Measurements from ENCODE around the gene RBM14.
"Not testable (repeated sequence)": the region's sequence is repeated elsewhere in the genome, so short reads cannot be mapped to it uniquely, and the experiment has no call there.

RBM14 gene

DNA sequence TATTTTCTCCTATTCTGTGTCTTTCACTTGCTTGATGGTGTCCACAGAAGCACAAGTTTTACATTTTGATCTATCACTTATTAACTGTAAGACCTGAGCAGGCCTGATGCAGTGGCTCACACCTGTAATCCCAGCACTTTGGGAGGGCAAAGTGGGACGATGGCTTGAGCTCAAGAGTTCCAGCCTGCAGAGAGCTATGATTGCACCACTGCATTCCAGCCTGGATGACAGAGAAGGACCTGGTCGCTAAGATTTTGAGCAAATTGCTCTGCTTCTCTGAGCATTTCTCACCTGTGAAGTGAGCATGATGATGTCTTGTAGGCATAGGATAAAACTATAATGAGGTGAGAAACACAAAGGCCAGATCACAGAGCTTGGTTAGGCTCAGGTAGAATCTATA is 30.3 kb upstream of the RBM14 start:
- no peak for TF ChIP-seq SUZ12 (IDR thresholded peaks at IDR 0.05)
- no peak for TF ChIP-seq FOXK2 (IDR thresholded peaks at IDR 0.05)
- TF ChIP-seq ZNF384 (IDR thresholded peaks at IDR 0.05) = no peak
- TF ChIP-seq L3MBTL2 (conservative IDR thresholded peaks at IDR 0.05) = no peak
- TF ChIP-seq ARNT (IDR thresholded peaks at IDR 0.05) = no peak
- TF ChIP-seq SP1 (IDR thresholded peaks at IDR 0.05) = no peak
- TF ChIP-seq FOXA1 (IDR thresholded peaks at IDR 0.05) = no peak
- TF ChIP-seq ELF4 (IDR thresholded peaks at IDR 0.05) = no peak
- ChIA-PET CTCF (interaction anchor here (1.0 kb wide), 1 partner anchor 92 kb away, joined by 3 read pairs; the partner anchor contains the start of gene RBM4B), POLR2A (no interaction called here)
- no peak for DNase-seq (ENCODE audit: extremely low spot score)

DNA sequence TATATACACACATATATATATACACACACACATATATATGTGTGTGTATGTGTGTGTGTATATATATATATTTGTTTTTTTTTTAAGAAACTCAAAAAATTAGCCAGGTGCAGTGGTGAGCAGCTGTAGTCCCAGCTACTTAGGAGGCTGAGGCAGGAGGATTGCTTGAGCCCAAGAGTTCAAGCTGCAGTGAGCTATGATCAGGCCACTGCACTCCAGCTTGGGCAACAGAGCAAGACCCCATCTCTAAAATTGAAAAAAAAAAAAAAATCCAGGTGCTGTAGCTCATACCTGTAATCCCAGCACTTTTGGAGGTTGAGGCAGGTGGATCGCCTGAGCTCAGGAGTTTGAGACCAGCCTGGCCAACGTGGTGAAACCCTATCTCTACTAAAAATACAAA is 27.1 kb upstream of the RBM14 start:
- ChIA-PET POLR2A (interaction anchor here (8.6 kb wide), 1 partner anchor 28 kb away, joined by 61 read pairs; the partner anchor contains the start of gene RBM14), CTCF (interaction anchor here (1.1 kb wide), 1 partner anchor 17 kb away, joined by 3 read pairs; no protein-coding TSS in a partner anchor)
- DNase-seq (ENCODE audit: extremely low spot score) = not testable (repeated sequence)

DNA sequence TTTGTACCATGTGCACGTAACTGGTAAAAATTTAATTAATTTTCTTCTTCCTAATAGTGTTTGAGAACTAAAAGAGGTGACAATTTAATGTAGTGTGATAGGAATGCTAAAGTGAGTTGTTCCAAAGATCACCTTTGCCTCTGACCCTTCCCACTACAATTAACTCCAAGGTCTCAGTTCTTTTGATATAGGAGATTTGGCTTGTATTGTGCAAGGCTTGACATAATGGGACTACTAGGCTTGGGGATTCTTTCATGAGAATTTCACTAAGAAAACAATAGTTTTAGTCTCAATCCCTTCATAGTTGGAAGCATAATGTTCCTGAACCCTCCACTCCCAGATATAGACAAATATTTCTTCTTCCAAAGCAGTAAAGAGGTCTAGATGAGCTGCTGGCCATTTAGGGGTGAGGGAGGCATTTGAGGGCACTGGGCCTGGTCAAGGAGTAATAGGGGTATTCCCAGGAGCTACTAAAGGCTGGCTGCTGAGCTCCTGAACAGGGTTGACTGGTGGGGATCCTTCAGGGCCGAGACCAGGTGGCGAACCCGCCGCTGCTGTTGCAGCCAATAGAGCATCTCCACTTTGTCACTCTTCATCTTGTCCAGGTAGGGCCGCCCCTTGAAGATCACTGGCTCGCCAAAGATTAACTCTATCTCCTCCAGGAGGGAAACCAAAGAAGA is 26.3 kb upstream of the RBM14 start:
- DNase-seq (ENCODE audit: extremely low spot score) = no peak
- ChIA-PET POLR2A (interaction anchor here (0.6 to 8.6 kb wide), 4 partner anchors 27 to 435 kb away, joined by 3 to 61 read pairs (median 12); partner anchors contain the start of genes RBM14, RBM4 and RBM4B), CTCF (interaction anchor here (1.1 kb wide), 2 partner anchors 16 to 87 kb away, joined by 3 read pairs; partner anchors contain the start of gene RBM4B)
- TF ChIP-seq L3MBTL2 (conservative IDR thresholded peaks at IDR 0.05) (no peak), CTBP1 (IDR thresholded peaks at IDR 0.05; ENCODE audit: borderline replicate concordance) (no peak), FOXA1 (IDR thresholded peaks at IDR 0.05) (no peak), NFRKB (IDR thresholded peaks at IDR 0.05) (no peak), TARDBP (IDR thresholded peaks at IDR 0.05) (no peak), HDGF (IDR thresholded peaks at IDR 0.05; ENCODE audit: borderline replicate concordance) (no peak), LEF1 (IDR thresholded peaks at IDR 0.05; ENCODE audit: borderline replicate concordance) (no peak), ZNF384 (IDR thresholded peaks at IDR 0.05) (no peak), FOXK2 (IDR thresholded peaks at IDR 0.05) (no peak), BHLHE40 (IDR thresholded peaks at IDR 0.05; ENCODE audit: borderline replicate concordance) (no peak), ELF4 (IDR thresholded peaks at IDR 0.05) (no peak), SP1 (IDR thresholded peaks at IDR 0.05) (no peak), SUZ12 (IDR thresholded peaks at IDR 0.05) (no peak), ARNT (IDR thresholded peaks at IDR 0.05) (no peak), FOXM1 (IDR thresholded peaks at IDR 0.05; ENCODE audit: borderline replicate concordance) (no peak)
- TF ChIP-seq, protein P1, sequence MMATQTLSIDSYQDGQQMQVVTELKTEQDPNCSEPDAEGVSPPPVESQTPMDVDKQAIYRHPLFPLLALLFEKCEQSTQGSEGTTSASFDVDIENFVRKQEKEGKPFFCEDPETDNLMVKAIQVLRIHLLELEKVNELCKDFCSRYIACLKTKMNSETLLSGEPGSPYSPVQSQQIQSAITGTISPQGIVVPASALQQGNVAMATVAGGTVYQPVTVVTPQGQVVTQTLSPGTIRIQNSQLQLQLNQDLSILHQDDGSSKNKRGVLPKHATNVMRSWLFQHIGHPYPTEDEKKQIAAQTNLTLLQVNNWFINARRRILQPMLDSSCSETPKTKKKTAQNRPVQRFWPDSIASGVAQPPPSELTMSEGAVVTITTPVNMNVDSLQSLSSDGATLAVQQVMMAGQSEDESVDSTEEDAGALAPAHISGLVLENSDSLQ (IDR thresholded peaks at IDR 0.05) = no peak

DNA sequence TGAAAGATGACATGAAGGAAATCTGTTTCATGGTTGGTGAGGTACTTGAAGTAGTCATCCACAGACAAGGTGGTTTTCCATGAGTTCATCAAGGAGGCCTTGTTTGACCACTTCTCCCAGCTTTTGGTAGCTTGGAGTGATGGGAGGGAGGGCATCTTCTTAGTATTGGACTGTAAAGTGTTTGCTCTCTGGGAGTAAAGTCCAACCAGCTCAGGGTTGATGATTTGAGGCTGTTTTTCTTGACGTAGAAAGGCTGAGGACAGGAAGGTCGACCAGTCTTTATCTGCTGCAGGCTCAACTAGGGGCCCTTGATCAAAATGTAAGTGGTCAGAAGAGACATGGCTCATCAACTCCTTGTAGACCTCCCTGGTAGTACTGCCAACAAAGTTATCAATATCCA is 25.3 kb upstream of the RBM14 start:
- ChIA-PET POLR2A (interaction anchor here (1.9 to 8.6 kb wide), 3 partner anchors 26 to 87 kb away, joined by 5 to 61 read pairs (median 19); partner anchors contain the start of genes RBM14, RBM4 and RBM4B), CTCF (interaction anchor here (0.6 to 2.1 kb wide), 3 partner anchors 10 to 455 kb away, joined by 3 to 8 read pairs (median 4); partner anchors contain the start of gene RBM4B)
- DNase-seq (ENCODE audit: extremely low spot score) = no peak

DNA sequence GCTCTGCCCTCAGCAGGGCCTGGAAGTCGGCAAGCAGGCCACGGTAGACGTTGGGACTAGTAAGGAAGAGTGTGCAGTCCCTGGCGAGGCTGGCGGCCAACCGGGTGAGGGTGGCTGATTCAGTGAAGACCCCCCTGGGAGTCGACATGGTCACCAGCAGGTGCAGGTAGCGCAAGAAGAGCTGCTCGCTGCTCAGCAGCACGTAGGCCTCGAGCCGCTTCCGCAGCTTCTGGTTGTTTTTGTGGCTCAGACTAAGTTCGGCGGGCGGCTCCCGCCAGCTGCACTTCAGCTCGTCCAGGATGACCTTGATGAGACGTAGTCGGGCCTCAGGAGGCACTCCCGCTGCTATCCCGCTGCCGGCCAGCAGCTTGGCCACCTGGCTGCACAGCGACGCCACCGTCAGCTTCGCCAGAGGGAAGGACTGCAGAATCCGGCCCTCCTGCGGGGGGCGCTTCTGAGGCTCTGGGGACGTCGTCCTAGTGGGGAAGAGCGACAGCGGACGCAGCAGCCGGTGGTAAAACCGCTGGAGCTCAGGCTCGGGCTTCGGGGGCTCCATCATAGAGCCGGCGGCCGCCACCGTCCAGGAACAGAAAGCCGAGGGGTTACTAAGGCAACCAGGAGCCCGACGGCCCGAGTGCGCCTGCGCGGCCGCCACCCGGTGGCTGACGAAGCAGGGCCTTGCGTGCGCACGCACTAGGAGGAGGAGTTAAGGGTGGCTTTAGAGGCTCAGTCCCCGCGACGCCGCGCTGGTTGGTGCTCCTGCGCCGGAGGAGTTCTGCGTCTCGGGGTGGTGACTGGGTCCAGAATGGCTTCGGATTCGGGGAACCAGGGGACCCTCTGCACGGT is 23.8 kb upstream of the RBM14 start, which contains the start of the genes CCDC87 and CCS:
Gene CCDC87 (minus strand): TSS at position 607 of the 846 bp plus-strand sequence. CDS start 48 bp downstream, at position 559.
Gene CCS (plus strand): TSS at position 729 of the 846 bp plus-strand sequence. CDS start 77 bp downstream, at position 806.
- peak; percentile 100 for DNase-seq (ENCODE audit: extremely low spot score)
- POLR2A ChIA-PET = interaction anchor here (0.6 to 8.6 kb wide), 12 partner anchors 10 to 85 kb away, joined by 3 to 61 read pairs (median 4); partner anchors contain the start of genes RBM14, RBM4 and RBM4B
- CTCF ChIA-PET = interaction anchor here (0.8 to 2.1 kb wide), 4 partner anchors 11 to 45 kb away, joined by 3 to 8 read pairs (median 5); partner anchors contain the start of gene RBM14
- TF ChIP-seq ZNF384 (IDR thresholded peaks at IDR 0.05) = no peak
- TF ChIP-seq L3MBTL2 (conservative IDR thresholded peaks at IDR 0.05) = peak; percentile 80
- TF ChIP-seq, protein P1 (IDR thresholded peaks at IDR 0.05) = peak; percentile 19; the same call in 1 of the 2 replicates
- TF ChIP-seq ELF4 (IDR thresholded peaks at IDR 0.05) = peak; percentile 32; the same call in 1 of the 2 replicates

More for the DNA sequence above, 25.3 kb upstream of the RBM14 start:
- no peak for TF ChIP-seq LEF1 (IDR thresholded peaks at IDR 0.05; ENCODE audit: borderline replicate concordance)
- TF ChIP-seq TARDBP (IDR thresholded peaks at IDR 0.05) = no peak
- no peak for TF ChIP-seq CTBP1 (IDR thresholded peaks at IDR 0.05; ENCODE audit: borderline replicate concordance)
- no peak for TF ChIP-seq ELF4 (IDR thresholded peaks at IDR 0.05)
- TF ChIP-seq BHLHE40 (IDR thresholded peaks at IDR 0.05; ENCODE audit: borderline replicate concordance) = no peak
- TF ChIP-seq SP1 (IDR thresholded peaks at IDR 0.05) = no peak

DNA sequence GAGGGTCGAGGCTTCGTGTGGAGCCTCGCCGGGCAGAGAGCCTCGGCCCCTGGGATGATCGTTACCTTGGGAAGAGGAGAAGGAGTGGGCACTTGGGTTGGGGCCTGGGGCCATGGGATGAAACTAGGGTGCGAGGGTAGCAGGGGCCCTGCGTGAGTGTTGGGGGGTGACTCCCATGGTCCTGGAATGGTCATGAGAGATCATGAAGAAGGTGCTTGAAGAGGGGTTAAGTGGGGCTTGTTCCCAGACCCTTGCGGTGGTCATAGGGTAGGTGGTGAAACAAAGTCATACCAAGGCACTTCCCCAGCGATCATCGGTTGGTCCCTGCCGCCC is 23.2 kb upstream of the RBM14 start:
- TF ChIP-seq SUZ12 (IDR thresholded peaks at IDR 0.05) = no peak
- no peak for TF ChIP-seq CTBP1 (IDR thresholded peaks at IDR 0.05; ENCODE audit: borderline replicate concordance)
- TF ChIP-seq SP1 (IDR thresholded peaks at IDR 0.05) = no peak
- TF ChIP-seq TARDBP (IDR thresholded peaks at IDR 0.05) = no peak
- no peak for TF ChIP-seq FOXK2 (IDR thresholded peaks at IDR 0.05)
- CTCF ChIA-PET = interaction anchor here (0.7 to 2.1 kb wide), 4 partner anchors 12 to 24 kb away, joined by 3 to 8 read pairs (median 4); partner anchors contain the start of gene RBM14
- POLR2A ChIA-PET = interaction anchor here (0.6 to 8.6 kb wide), 5 partner anchors 18 to 85 kb away, joined by 3 to 61 read pairs (median 19); partner anchors contain the start of genes RBM14, RBM4 and RBM4B
- DNase-seq (ENCODE audit: extremely low spot score) = no peak
